Measurements from ENCODE around the gene OR2G6.
"Not testable (repeated sequence)": the region's sequence is repeated elsewhere in the genome, so short reads cannot be mapped to it uniquely, and the experiment has no call there.

- not testable (repeated sequence) for TF ChIP-seq CTCF (IDR thresholded peaks at IDR 0.05; ENCODE audit: low read length); EZH2 (IDR thresholded peaks at IDR 0.05; ENCODE audit: borderline replicate concordance, low read length)
Observed at GRCh38 chr1:248473051-248473450, 34.8 kb upstream of the OR2G6 start, which contains the start of gene OR2T3.

Data from OCI-LY1 (cell line).